Uterus (tissue), 4 donors: ENCODE data around the gene SHISA5. TPM values are rescaled to one million over a fixed set of nuclear protein-coding genes. Genes with fewer than 3 reads are reported as not detected.

ENCODE experiments used
- DNase-seq, 2 donors: peaks; one replicate each; pipeline ENCODE4 v3.0.0-alpha.2; 2019 to 2020
- H3K27ac ChIP-seq, 2 donors: fragments of 200-600 bp; sonication (generic); 1 replicate in 1 of 2; 2 replicates in 1 of 2; pipeline ENCODE4 v1.5.1; 2016 to 2018
- H3K27me3 ChIP-seq, 2 donors: fragments of 200-600 bp; sonication (generic); one replicate each; pipeline ENCODE4 v1.5.1; 2018 to 2019; ENCODE audit warnings: control low read depth in 1 of 2
- H3K36me3 ChIP-seq, 2 donors: fragments of 200-600 bp; sonication (generic); one replicate each; pipeline ENCODE4 v1.5.1; 2019; ENCODE audit warnings: control low read depth in 1 of 2
- H3K4me1 ChIP-seq, 2 donors: fragments of 200-600 bp; sonication (generic); one replicate each; pipeline ENCODE4 v1.5.1; 2018 to 2019; ENCODE audit warnings: control low read depth in 1 of 2
- H3K4me3 ChIP-seq, 2 donors: fragments of 200-600 bp; sonication (generic); 1 replicate in 1 of 2; 2 replicates in 1 of 2; pipeline ENCODE4 v1.5.1; 2018 to 2019; ENCODE audit warnings: mild to moderate bottlenecking in 1 of 2
- H3K9me3 ChIP-seq, 2 donors: fragments of 200-600 bp; sonication (generic); one replicate each; pipeline ENCODE4 v1.5.1; 2019; ENCODE audit warnings: control low read depth in 1 of 2
- CTCF ChIP-seq, 4 experiments: fragments of 200-600 bp in 2 of 4; fragments of 450-650 bp in 2 of 4; sonication (generic) in 2 of 4; IDR thresholded peaks; one replicate each; pipeline ENCODE4 v1.5.1; 2016 to 2019; ENCODE audit warnings: antibody characterized with exemption in 4 of 4, mild to moderate bottlenecking in 2 of 4, moderate library complexity in 1 of 4
- POLR2A ChIP-seq, 2 donors: fragments of 450-650 bp; IDR thresholded peaks; one replicate each; pipeline ENCODE4 v1.6.1; 2016; ENCODE audit warnings: antibody characterized with exemption in 2 of 2, mild to moderate bottlenecking in 1 of 2, moderate library complexity in 1 of 2
- intact Hi-C: fragments of 100-400 bp; cut with DNase I; formaldehyde crosslinking; loops from one replicate; pipeline ENCODE4 v1.15.1; 2023; ENCODE audit warnings: low total_unique reads
- total RNA-seq, 4 donors: library from RNA; depleted of rRNA in 3 of 4; stranded (reverse); fragments of >200 nt in 3 of 4; gene quantifications; one replicate each; pipeline versions ENCODE4 v1.1.0 to v1.2.4, GENCODE V29; 2014 to 2023
- donor health status: DM: yes; HTN: yes; CAD: no.

The SHISA5 gene
- total RNA-seq, 4 donors from 2014 or later = 52.4 to 210 (median 72.8) TPM

GRCh38 chr3:48518638-48519276 lies 14.8 kb upstream of the SHISA5 start:
- Histone ChIP-seq H3K27ac (no peak overlapping the region), H3K4me3 (no peak overlapping the region), H3K4me1 (no peaks in the 10 kb centered on the region), H3K27me3 (no peaks in the 10 kb centered on the region), H3K9me3 (no peaks in the 10 kb centered on the region), H3K36me3 (no peaks in the 10 kb centered on the region)
- DNase-seq = no peak
- TF ChIP-seq POLR2A (IDR thresholded peaks at IDR 0.05) (no peak), CTCF (IDR thresholded peaks at IDR 0.05) (no peak)
- intact Hi-C loops = no loop called here

- Histone ChIP-seq H3K27me3 (no peaks in the 10 kb centered on the region), H3K4me1 (no peaks in the 10 kb centered on the region), H3K27ac (no peak overlapping the region), H3K4me3 (no peak overlapping the region), H3K9me3 (no peaks in the 10 kb centered on the region), H3K36me3 (no peaks in the 10 kb centered on the region)
- no peak for DNase-seq
- intact Hi-C loops = no loop called here
- TF ChIP-seq POLR2A (IDR thresholded peaks at IDR 0.05) = no peak
- TF ChIP-seq CTCF (IDR thresholded peaks at IDR 0.05) = no peak
Measured at GRCh38 chr3:48518069-48518468, 14.1 kb upstream of the SHISA5 start.

- Histone ChIP-seq H3K27me3 (no peaks in the 10 kb centered on the region), H3K9me3 (no peaks in the 10 kb centered on the region), H3K4me3 (no peak overlapping the region), H3K4me1 (no peaks in the 10 kb centered on the region), H3K27ac (no peak overlapping the region), H3K36me3 (no peaks in the 10 kb centered on the region)
- TF ChIP-seq CTCF (IDR thresholded peaks at IDR 0.05) (no peak), POLR2A (IDR thresholded peaks at IDR 0.05) (no peak)
- intact Hi-C loops = no loop called here
- no peak for DNase-seq
Measured at GRCh38 chr3:48516571-48516970, 12.6 kb upstream of the SHISA5 start.

GRCh38 chr3:48514431-48515227 lies 10.7 kb upstream of the SHISA5 start:
- Histone ChIP-seq H3K9me3 (no peaks in the 10 kb centered on the region), H3K4me1 (no peaks in the 10 kb centered on the region), H3K4me3 (no peak overlapping the region), H3K27ac (no peak overlapping the region), H3K27me3 (no peaks in the 10 kb centered on the region), H3K36me3 (no peaks in the 10 kb centered on the region)
- DNase-seq = no peak
- TF ChIP-seq CTCF (IDR thresholded peaks at IDR 0.05) (no peak), POLR2A (IDR thresholded peaks at IDR 0.05) (no peak)
- intact Hi-C loops = no loop called here

- no peak for DNase-seq
- Histone ChIP-seq H3K4me1 (no peaks in the 10 kb centered on the region), H3K27ac (no peak overlapping the region), H3K36me3 (no peaks in the 10 kb centered on the region), H3K27me3 (no peaks in the 10 kb centered on the region), H3K4me3 (no peak overlapping the region), H3K9me3 (no peaks in the 10 kb centered on the region)
- intact Hi-C loops = no loop called here
- TF ChIP-seq CTCF (IDR thresholded peaks at IDR 0.05) = no peak
- TF ChIP-seq POLR2A (IDR thresholded peaks at IDR 0.05) = no peak
Measured at GRCh38 chr3:48511551-48511950, 7.6 kb upstream of the SHISA5 start.
